CD4-positive, alpha-beta T cell treated with Interleukin-4 for 4 hours (primary cell): ENCODE data around the gene RELN.
"Not testable (repeated sequence)": the region's sequence is repeated elsewhere in the genome, so short reads cannot be mapped to it uniquely, and the experiment has no call there.

ENCODE experiments used
- DNase-seq: peaks from one replicate; pipeline ENCODE4 v3.0.0-alpha.2; 2020

Gene RELN

DNA sequence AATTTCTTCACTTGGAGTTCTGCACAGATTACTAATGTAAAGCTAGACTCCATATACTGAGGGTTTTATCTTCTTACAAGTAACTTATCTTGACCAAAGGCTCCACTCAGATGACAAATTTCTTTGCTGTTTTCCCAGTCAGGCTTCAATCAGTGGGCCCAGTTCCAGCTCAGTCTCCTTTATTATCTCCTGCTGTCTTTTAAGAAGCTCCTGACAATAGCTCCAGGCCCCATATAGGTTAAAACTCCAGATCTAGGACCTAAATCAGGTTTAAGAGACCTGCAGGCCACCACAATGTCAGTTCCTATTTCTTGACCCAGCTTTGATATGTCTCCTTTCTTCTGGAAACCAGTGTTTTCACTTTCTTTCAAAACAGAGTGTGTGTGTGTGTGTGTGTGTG lies 165.2 kb downstream of the RELN start:
- no peak for DNase-seq

DNA sequence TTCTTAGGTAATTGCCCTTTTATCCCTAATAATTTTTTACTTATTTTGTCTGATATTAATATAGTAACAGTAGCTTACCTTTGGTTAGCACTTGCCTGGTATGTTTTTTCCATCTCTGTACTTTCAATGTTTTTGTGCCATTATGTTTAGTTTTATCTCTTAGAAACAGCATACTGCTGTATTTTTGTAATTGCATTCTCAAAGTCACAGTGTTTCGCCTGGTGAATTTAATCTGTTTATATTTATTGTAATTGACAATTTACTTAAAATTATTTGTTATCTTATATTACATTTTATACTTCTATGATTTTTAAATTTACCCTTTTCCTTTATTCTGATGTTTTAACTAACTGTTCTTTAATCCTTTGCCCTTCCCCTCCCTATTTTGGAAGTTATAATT lies 166.4 kb downstream of the RELN start:
- DNase-seq = no peak

GRCh38 chr7:103821092-103821491 lies 168.4 kb downstream of the RELN start:
- DNase-seq = no peak

DNA sequence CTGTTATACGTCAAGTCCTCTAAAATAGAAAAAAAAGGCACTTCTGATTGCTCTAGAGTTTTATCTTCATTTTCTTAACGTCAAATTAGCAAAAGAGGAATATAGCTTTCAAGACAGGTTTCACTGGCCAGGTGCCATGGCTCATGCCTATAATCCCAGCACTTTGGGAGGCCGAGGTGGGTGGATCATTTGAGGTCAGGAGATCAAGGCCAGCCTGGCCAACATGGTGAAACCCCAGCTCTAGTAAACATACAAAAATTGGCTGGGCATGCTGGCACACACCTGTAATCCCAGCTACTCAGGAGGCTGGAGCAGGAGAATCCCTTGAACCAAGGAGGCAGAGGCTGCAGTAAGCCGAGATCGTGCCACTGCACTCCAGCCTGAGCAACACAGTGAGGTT lies 173.5 kb downstream of the RELN start:
- DNase-seq = not testable (repeated sequence)

DNA sequence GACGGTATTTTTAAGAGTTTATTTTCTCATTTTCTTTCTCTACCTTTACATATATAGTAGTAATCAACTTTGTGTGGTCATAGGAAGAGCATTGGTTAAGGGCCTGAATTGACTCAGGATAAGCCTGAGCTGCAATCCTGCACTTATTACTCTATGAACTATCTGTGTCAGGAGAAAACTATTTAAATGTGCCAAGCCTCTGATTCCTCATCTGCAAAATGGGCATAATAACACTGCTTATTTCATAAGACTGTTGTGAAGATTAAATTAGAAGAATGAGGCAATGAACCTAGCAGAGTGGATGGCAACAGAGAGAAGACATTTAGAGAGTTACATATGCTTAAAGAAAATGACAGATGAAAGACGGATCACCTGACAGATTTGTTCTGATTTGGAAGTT lies 175.5 kb downstream of the RELN start:
- no peak for DNase-seq

DNA sequence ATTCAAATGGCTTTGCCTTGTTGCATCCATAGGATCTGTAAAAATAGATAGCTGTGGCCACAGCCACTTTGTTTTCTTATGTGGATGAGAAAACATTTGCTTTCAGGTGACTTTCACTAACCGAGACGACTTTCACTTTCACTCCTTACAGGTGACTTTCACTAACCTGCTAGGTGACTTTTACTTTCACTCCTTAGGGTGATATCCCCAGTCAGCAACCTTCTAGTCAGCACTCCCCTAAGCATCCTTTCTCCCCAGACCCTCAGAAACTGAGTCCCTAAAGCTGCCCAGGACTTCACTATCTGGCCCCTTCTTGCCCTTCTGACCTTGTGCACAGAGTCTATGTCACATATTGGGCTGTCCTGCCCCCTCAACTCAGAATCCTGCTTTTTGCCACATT lies 177.5 kb downstream of the RELN start:
- peak; percentile 7 for DNase-seq

DNA sequence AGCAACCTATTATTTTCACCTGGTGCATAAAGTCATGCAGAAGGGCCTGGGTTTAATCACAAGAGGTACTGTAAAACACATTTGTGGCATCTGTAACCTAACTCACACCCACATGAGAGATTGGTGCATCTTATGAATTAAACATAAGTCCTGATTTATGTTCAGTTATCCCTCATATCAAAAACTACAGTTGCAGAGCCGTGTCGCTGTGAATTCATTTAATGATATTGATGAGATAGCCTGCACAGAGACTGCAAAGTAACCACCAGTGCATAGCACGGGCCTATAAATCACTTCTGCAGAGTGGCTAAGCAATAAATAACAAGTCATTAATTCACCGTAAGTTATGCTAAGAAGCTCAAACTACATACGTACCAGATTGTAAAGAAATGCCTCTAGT lies 178.2 kb downstream of the RELN start:
- DNase-seq = no peak

- DNase-seq = no peak
These were observed 179.2 kb downstream of the RELN start for GRCh38 chr7:103810112-103810744.

GRCh38 chr7:103809229-103809994 lies 180.0 kb downstream of the RELN start:
- no peak for DNase-seq

DNA sequence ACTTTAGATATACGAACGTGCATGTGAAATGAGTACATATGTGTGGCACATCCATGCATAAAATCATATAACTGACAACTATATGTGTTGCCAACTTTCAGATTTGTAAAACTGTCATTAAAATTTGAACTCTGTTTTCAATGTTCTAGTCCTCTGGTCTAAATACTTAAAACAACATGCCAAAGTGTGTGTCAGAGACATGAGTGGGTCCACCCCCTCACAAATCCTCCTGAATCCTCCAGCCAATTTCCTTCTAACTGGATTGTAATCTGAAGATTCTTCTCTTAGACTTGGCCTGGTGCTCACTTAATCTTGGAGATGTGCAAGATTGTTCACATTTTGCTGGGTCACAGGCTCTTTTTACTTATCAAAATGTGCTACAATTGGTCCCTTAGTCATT lies 184.1 kb downstream of the RELN start:
- no peak for DNase-seq

- DNase-seq = no peak
These were observed 185.8 kb downstream of the RELN start for GRCh38 chr7:103803631-103804030.

- no peak for DNase-seq
These were observed 190.2 kb downstream of the RELN start for GRCh38 chr7:103799298-103799697.

DNA sequence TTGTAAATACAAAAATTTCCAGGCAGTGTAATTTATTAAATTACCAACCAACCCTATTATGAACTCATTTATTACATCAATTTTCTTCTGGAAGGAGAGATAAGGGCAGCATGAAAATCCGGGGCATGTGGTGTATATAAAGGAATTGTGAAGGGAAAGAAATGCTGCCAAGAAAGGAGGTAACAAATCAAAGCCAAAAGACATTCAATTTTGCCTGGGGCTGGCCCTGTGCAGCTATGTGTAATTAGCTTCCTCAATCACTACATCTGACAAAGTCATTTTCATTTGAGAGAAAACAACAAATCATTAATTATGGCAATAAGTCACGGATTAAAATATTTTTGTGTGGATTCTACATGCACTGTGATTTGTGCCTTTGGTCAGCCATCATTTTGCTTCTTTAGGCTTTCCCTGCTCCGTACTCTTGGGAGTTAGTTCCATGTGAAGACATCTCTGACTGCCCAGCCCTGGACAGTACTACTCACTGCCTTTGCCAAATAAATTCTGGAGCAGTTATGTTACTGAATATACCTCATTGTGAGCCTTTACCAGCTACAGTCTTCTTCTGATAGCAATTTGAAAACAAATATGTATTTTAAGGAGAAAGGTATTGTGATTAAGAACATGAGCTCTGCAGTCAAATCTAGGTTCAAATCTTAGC lies 191.7 kb downstream of the RELN start:
- DNase-seq = no peak

DNA sequence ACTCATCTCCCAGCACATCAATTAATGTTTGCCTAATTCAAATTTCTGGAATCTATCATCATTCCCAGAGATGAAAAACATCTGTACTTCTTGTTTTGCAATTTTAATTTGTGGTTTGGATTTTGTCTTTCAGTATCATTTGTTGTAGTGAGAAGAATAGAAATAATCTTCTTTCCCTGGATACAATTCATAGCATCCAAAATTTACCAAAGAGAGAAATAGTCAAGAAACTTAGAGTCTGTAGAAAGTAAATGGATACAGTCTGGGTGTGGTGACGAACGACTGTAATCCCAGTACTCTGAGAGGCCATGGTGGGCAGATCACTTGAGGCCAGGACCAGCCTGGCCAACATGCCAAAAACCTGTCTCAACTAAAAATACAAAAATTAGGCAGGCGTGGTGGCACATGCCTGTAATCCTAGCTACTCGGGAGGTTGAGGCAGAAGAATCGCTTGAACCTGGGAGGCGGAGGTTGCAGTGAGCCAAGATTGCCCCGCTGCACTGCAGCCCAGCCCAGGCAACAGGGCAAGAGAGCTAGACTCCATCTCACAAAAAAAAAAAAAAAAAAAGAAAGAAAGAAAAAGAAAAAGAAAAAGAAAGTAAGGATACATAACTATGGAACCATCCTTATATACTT lies 193.0 kb downstream of the RELN start:
- no peak for DNase-seq

- no peak for DNase-seq
These were observed 193.7 kb downstream of the RELN start for GRCh38 chr7:103795787-103796186.

DNA sequence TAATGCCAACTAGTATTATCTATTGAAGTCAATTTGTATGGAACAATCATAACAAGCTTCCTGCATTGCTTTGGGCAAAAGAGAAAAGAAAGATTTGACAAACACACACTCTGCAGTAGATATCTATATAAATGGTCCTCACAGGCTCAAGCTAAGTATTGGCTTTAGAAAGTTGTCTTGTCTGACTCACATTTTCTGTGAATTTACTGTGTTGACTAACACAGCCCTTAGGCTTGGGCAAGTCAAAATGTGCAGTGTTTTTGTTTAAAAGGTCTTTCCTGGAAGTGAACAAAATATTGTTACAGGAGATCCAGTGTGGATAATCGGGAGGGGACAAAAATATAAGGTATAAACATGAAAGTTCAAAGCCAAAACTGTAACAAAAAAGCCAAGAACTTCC lies 194.4 kb downstream of the RELN start:
- no peak for DNase-seq

DNA sequence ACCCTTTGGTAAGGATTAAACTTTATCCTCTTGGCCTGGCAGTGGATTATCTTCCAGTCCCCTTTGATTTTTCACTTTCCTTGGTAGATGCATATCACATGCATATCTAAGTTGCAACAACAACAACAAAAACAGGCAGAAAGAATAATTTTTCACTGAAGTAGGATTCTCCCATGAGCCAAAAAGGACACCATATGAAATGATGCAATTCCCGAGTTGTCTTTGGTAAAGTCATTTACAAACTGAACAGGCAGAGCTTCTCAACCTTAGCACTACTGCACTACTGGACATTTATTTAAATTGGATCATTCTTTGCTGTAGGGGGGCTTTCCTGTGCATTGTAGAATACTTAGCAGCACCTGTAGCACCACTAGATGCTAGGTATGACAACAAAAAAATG lies 195.0 kb downstream of the RELN start:
- no peak for DNase-seq

- DNase-seq = no peak
These were observed 195.8 kb downstream of the RELN start for GRCh38 chr7:103793614-103794013.

DNA sequence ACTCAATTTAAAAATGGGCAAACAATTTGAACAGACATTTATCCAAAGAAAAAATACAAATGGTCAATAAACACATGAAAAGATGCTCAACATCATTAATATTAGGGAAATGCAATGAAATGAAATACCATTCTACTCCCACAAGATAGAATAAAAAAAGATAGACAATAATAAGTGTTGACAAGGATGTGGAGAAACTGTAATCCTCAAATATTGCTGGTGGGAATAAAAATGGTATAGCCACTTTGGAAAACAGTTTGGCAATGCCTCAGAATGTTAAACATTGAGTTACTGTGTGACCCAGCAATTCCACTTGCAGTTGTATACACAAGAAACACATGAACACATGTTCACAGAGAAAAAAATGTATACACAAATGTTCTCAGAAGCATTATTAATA lies 197.6 kb downstream of the RELN start:
- DNase-seq = no peak

GRCh38 chr7:103787041-103787440 lies 202.4 kb downstream of the RELN start:
- DNase-seq = not testable (repeated sequence)

- DNase-seq = no peak
These were observed 204.7 kb downstream of the RELN start for GRCh38 chr7:103784646-103785286.

- no peak for DNase-seq
These were observed 208.0 kb downstream of the RELN start for GRCh38 chr7:103781409-103781808.

GRCh38 chr7:103780561-103780960 lies 208.9 kb downstream of the RELN start:
- DNase-seq = not testable (repeated sequence)
